HEK293 (cell line): ENCODE results near the gene HOXA4.

Experiments
- GFI1B ChIP-seq: fragments of 450-650 bp; formaldehyde crosslinking; IDR thresholded peaks from 2 replicates; pipeline ENCODE4 v1.5.1; 2016; ENCODE audit warnings: missing biosample characterization, missing genetic modification characterization
- KLF9 ChIP-seq: fragments of 450-650 bp; formaldehyde crosslinking; IDR thresholded peaks from 2 replicates; pipeline ENCODE4 v1.5.1; 2016; ENCODE audit warnings: missing biosample characterization, missing genetic modification characterization, low read depth
- MYNN ChIP-seq: fragments of 450-650 bp; formaldehyde crosslinking; IDR thresholded peaks from 2 replicates; pipeline ENCODE4 v1.5.1; 2016; ENCODE audit warnings: missing biosample characterization, missing genetic modification characterization, borderline replicate concordance
- ZBTB11 ChIP-seq: fragments of 450-650 bp; formaldehyde crosslinking; conservative IDR thresholded peaks from 2 replicates; pipeline ENCODE4 v1.5.1; 2016; ENCODE audit warnings: low read depth, missing biosample characterization, missing genetic modification characterization
- ZBTB49 ChIP-seq: fragments of 450-650 bp; formaldehyde crosslinking; IDR thresholded peaks from 2 replicates; pipeline ENCODE4 v1.5.1; 2016; ENCODE audit warnings: missing biosample characterization, missing genetic modification characterization, low read depth
- ZFP69B ChIP-seq: fragments of 450-650 bp; formaldehyde crosslinking; IDR thresholded peaks from 2 replicates; pipeline ENCODE4 v1.5.1; 2016; ENCODE audit warnings: missing biosample characterization, missing genetic modification characterization
- ZNF223 ChIP-seq: fragments of 450-650 bp; formaldehyde crosslinking; IDR thresholded peaks from 2 replicates; pipeline ENCODE4 v1.5.1; 2016; ENCODE audit warnings: missing biosample characterization, missing genetic modification characterization
- ZNF23 ChIP-seq: fragments of 450-650 bp; formaldehyde crosslinking; IDR thresholded peaks from 2 replicates; pipeline ENCODE4 v1.5.1; 2016; ENCODE audit warnings: missing biosample characterization, missing genetic modification characterization, borderline replicate concordance
- ZNF449 ChIP-seq: fragments of 450-650 bp; formaldehyde crosslinking; IDR thresholded peaks from 2 replicates; pipeline ENCODE4 v1.5.1; 2017; ENCODE audit warnings: missing biosample characterization, mild to moderate bottlenecking, missing genetic modification characterization, moderate library complexity
- ZNF473 ChIP-seq: fragments of 450-650 bp; formaldehyde crosslinking; IDR thresholded peaks from 2 replicates; pipeline ENCODE4 v1.5.1; 2017; ENCODE audit warnings: missing biosample characterization, missing genetic modification characterization
- ZNF548 ChIP-seq: fragments of 450-650 bp; formaldehyde crosslinking; IDR thresholded peaks from 2 replicates; pipeline ENCODE4 v1.5.1; 2016; ENCODE audit warnings: missing biosample characterization, missing genetic modification characterization
- ZNF701 ChIP-seq: fragments of 450-650 bp; formaldehyde crosslinking; IDR thresholded peaks from 2 replicates; pipeline ENCODE4 v1.5.1; 2016; ENCODE audit warnings: missing biosample characterization, missing genetic modification characterization
- TF ChIP-seq, protein P1 (sequence below): fragments of 450-650 bp; formaldehyde crosslinking; IDR thresholded peaks from 2 replicates; pipeline ENCODE4 v1.5.1; 2016; ENCODE audit warnings: missing biosample characterization, missing genetic modification characterization
- TF ChIP-seq, protein P2 (sequence below): fragments of 450-650 bp; formaldehyde crosslinking; conservative IDR thresholded peaks from 2 replicates; pipeline ENCODE4 v1.5.1; 2016; ENCODE audit warnings: low read depth, missing biosample characterization, missing genetic modification characterization
- TF ChIP-seq, protein P3 (sequence below): fragments of 450-650 bp; formaldehyde crosslinking; IDR thresholded peaks from 2 replicates; pipeline ENCODE4 v1.5.1; 2016; ENCODE audit warnings: missing biosample characterization, missing genetic modification characterization

Gene HOXA4

GRCh38 chr7:27149842-27150567 is 19.4 kb upstream of the HOXA4 start (continued):
- TF ChIP-seq, protein P1, sequence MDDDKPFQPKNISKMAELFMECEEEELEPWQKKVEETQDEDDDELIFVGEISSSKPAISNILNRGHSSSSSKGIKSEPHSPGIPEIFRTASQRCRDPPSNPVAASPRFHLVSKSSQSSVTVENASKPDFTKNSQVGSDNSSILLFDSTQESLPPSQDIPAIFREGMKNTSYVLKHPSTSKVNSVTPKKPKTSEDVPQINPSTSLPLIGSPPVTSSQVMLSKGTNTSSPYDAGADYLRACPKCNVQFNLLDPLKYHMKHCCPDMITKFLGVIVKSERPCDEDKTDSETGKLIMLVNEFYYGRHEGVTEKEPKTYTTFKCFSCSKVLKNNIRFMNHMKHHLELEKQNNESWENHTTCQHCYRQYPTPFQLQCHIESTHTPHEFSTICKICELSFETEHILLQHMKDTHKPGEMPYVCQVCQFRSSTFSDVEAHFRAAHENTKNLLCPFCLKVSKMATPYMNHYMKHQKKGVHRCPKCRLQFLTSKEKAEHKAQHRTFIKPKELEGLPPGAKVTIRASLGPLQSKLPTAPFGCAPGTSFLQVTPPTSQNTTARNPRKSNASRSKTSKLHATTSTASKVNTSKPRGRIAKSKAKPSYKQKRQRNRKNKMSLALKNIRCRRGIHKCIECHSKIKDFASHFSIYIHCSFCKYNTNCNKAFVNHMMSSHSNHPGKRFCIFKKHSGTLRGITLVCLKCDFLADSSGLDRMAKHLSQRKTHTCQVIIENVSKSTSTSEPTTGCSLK (tag by site-specific recombination) = no peak
- TF ChIP-seq ZNF701 (no peak), ZNF23 (tag by site-specific recombination) (no peak), ZFP69B (tag by site-specific recombination) (peak; percentile 69; the same call in 1 of the 2 replicates), ZBTB49 (tag by site-specific recombination) (no peak), ZNF223 (no peak), MYNN (no peak), ZNF449 (tag by site-specific recombination) (no peak), GFI1B (tag by site-specific recombination) (no peak), ZNF473 (tag by site-specific recombination) (no peak), ZBTB11 (tag by site-specific recombination) (no peak), ZNF548 (no peak), KLF9 (tag by site-specific recombination) (0 out of 2 replicates have a peak, but pooled peaks have one; percentile 14)
- TF ChIP-seq, protein P2, sequence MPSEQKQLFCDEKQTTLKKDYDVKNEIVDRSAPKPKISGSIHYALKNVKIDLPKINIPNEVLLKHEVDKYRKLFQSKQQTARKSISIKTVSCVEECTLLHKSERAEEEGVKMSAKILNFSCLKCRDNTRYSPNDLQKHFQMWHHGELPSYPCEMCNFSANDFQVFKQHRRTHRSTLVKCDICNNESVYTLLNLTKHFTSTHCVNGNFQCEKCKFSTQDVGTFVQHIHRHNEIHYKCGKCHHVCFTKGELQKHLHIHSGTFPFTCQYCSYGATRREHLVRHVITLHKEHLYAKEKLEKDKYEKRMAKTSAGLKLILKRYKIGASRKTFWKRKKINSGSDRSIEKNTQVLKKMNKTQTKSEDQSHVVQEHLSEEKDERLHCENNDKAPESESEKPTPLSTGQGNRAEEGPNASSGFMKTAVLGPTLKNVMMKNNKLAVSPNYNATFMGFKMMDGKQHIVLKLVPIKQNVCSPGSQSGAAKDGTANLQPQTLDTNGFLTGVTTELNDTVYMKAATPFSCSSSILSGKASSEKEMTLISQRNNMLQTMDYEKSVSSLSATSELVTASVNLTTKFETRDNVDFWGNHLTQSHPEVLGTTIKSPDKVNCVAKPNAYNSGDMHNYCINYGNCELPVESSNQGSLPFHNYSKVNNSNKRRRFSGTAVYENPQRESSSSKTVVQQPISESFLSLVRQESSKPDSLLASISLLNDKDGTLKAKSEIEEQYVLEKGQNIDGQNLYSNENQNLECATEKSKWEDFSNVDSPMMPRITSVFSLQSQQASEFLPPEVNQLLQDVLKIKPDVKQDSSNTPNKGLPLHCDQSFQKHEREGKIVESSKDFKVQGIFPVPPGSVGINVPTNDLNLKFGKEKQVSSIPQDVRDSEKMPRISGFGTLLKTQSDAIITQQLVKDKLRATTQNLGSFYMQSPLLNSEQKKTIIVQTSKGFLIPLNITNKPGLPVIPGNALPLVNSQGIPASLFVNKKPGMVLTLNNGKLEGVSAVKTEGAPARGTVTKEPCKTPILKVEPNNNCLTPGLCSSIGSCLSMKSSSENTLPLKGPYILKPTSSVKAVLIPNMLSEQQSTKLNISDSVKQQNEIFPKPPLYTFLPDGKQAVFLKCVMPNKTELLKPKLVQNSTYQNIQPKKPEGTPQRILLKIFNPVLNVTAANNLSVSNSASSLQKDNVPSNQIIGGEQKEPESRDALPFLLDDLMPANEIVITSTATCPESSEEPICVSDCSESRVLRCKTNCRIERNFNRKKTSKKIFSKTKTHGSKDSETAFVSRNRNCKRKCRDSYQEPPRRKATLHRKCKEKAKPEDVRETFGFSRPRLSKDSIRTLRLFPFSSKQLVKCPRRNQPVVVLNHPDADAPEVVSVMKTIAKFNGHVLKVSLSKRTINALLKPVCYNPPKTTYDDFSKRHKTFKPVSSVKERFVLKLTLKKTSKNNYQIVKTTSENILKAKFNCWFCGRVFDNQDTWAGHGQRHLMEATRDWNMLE (tag by site-specific recombination) = no peak
- TF ChIP-seq, protein P3, sequence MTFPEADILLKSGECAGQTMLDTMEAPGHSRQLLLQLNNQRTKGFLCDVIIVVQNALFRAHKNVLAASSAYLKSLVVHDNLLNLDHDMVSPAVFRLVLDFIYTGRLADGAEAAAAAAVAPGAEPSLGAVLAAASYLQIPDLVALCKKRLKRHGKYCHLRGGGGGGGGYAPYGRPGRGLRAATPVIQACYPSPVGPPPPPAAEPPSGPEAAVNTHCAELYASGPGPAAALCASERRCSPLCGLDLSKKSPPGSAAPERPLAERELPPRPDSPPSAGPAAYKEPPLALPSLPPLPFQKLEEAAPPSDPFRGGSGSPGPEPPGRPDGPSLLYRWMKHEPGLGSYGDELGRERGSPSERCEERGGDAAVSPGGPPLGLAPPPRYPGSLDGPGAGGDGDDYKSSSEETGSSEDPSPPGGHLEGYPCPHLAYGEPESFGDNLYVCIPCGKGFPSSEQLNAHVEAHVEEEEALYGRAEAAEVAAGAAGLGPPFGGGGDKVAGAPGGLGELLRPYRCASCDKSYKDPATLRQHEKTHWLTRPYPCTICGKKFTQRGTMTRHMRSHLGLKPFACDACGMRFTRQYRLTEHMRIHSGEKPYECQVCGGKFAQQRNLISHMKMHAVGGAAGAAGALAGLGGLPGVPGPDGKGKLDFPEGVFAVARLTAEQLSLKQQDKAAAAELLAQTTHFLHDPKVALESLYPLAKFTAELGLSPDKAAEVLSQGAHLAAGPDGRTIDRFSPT (tag by site-specific recombination) = peak; percentile 54
